GM12801 (cell line): ENCODE data around the gene AHNAK2.

Experiments
- TF ChIP-seq, protein P1 (sequence below): IDR thresholded peaks from one replicate; pipeline ENCODE4 v1.5.1; 2011; ENCODE audit warnings: control low read depth; ENCODE audit not compliant: insufficient read length; ENCODE audit errors: extremely low read depth

The AHNAK2 gene

GRCh38 chr14:104981699-104982541, 3.7 kb upstream of the AHNAK2 start:
- TF ChIP-seq, protein P1, sequence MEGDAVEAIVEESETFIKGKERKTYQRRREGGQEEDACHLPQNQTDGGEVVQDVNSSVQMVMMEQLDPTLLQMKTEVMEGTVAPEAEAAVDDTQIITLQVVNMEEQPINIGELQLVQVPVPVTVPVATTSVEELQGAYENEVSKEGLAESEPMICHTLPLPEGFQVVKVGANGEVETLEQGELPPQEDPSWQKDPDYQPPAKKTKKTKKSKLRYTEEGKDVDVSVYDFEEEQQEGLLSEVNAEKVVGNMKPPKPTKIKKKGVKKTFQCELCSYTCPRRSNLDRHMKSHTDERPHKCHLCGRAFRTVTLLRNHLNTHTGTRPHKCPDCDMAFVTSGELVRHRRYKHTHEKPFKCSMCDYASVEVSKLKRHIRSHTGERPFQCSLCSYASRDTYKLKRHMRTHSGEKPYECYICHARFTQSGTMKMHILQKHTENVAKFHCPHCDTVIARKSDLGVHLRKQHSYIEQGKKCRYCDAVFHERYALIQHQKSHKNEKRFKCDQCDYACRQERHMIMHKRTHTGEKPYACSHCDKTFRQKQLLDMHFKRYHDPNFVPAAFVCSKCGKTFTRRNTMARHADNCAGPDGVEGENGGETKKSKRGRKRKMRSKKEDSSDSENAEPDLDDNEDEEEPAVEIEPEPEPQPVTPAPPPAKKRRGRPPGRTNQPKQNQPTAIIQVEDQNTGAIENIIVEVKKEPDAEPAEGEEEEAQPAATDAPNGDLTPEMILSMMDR, result no peak

DNA sequence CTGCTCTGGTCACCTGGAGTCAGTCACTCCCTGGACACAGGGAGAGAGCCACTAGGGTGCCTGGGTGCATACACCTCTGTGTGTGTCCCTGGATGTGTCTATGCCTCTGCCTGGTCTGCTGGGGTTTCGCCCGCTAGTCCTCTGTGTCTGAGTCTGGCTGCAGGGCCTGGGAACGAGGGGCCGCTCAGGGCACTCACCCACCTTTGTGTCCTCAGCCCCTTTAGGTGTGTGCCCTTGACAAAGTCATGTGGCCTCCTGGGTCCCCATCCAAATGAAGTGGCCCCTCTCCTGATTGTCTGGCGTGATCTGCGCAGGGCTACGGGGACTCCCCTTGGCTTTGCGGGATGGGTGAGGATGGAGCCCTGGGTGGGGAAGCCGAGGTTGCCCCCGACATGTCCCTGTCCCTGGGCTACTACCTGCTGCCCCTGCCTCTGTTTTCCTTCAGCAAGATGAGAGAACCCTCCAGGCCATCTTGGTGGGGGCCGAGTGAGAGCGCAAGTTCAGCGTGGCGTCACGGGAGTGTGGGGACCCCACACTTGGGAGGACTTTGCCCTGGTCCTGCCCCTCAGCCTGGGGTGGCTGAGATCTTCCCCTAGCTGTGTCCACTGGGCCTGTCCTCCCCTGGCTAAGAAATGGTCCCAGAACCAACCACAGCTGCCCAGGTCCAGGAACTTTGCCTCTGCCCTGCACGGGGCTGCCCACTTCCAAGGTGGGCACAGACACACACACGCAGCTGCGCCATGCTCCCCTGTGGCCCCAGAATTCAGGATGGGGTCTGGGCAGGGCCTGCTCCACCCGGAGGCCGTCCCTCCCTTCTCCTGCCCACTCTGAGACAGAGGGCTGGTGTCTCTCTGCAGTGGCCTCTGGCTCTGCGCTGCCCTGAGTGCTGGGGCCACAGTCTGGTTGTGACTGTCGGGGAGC, 2.7 kb upstream of the AHNAK2 start:
- TF ChIP-seq, protein P1, result no peak

DNA sequence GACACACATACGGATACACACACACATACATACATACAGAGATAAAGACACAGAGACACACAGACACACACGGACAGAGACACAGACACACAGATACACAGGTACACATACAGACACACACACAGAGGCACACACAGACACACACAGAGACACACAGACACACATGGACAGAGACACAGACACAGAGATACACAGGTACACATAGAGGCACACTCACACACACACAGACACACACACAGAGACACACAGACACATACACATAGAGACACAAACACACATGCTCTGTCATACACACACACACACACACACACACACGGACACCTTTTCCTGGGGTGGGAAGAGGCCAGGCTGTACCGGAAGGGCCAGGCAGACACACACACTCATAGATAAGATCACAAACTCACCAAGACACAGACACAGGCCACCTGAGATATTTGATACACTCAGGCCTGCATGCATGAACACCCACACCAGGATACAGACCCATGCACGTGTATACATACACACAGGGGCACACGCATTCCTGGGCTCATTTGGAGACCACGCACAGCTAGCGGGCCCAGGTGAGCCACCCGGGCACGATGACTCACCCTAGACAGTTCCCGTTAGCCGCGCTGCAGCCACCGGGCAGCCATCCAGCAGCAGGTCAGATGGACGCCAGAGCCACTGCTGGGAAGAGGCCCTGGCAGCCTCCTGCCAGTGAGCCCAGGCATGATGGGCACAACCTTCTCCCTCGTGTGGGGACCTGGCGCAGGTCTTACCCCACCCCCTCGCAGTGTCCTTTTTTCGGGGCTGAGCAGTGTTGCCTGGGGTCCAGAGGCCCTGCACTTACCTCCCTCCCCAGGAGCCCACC, 1.8 kb upstream of the AHNAK2 start:
- TF ChIP-seq, protein P1, result no peak

GRCh38 chr14:104978746-104979691, 845 bp upstream of the AHNAK2 start:
- TF ChIP-seq, protein P1, result no peak

GRCh38 chr14:104977008-104977680, 1.0 kb downstream of the AHNAK2 start:
- TF ChIP-seq, protein P1, result no peak
